GM23338 (cell line): ENCODE results near the gene DIDO1. TPM values are rescaled to one million over a fixed set of nuclear protein-coding genes. Genes with fewer than 3 reads are reported as not detected.
A peak's percentile ranks its signal among the peaks of the same experiment; 100 is the strongest.

Experiments used
- ATAC-seq: fragments of 200-7000 bp; cut with Tn5 transposase; 3 replicates; pipeline ENCODE4 v1.9.1; 2020
- DNase-seq: peaks from one replicate; pipeline ENCODE4 v3.0.0-alpha.2; 2015; ENCODE audit warnings: low spot score
- H2AFZ ChIP-seq: fragments of 200-600 bp; sonication (generic); 2 replicates; pipeline ENCODE4 v1.8.0; 2016; ENCODE audit warnings: antibody characterized with exemption, mild to moderate bottlenecking, moderate library complexity
- H3F3A ChIP-seq: fragments of 200-600 bp; sonication (generic); replicated peaks from 2 replicates; pipeline ENCODE4 v1.8.0; 2017; ENCODE audit warnings: antibody characterized with exemption, mixed run types, low read depth
- H3K27ac ChIP-seq: fragments of 200-600 bp; sonication (generic); 2 replicates; pipeline ENCODE4 v1.6.1; 2016; ENCODE audit warnings: low read depth
- H3K27me3 ChIP-seq: fragments of 200-600 bp; sonication (generic); 2 replicates; pipeline ENCODE4 v1.8.0; 2016; ENCODE audit warnings: mild to moderate bottlenecking, mixed run types, moderate library complexity; ENCODE audit not compliant: insufficient read depth
- H3K36me3 ChIP-seq: fragments of 200-600 bp; sonication (generic); 2 replicates; pipeline ENCODE4 v1.8.0; 2016; ENCODE audit warnings: mild to moderate bottlenecking; ENCODE audit not compliant: insufficient read depth
- H3K4me1 ChIP-seq: fragments of 200-600 bp; sonication (generic); 2 replicates; pipeline ENCODE4 v1.8.0; 2016; ENCODE audit warnings: mild to moderate bottlenecking, moderate library complexity; ENCODE audit not compliant: insufficient read depth
- H3K4me2 ChIP-seq: fragments of 200-600 bp; sonication (generic); 2 replicates; pipeline ENCODE4 v1.7.1; 2017; ENCODE audit warnings: mixed run types
- H3K4me3 ChIP-seq: fragments of 200-600 bp; sonication (generic); 2 replicates; pipeline ENCODE4 v1.6.1; 2016; ENCODE audit warnings: mixed run types
- H3K79me2 ChIP-seq: fragments of 200-600 bp; sonication (generic); replicated peaks from 2 replicates; pipeline ENCODE4 v1.8.0; 2017; ENCODE audit warnings: mild to moderate bottlenecking; ENCODE audit not compliant: insufficient read depth
- H3K9me2 ChIP-seq: fragments of 200-600 bp; sonication (generic); 2 replicates; pipeline ENCODE4 v1.8.0; 2017; ENCODE audit not compliant: insufficient read depth
- H4K20me1 ChIP-seq: fragments of 200-600 bp; sonication (generic); replicated peaks from 2 replicates; pipeline ENCODE4 v1.8.0; 2017; ENCODE audit warnings: mild to moderate bottlenecking; ENCODE audit not compliant: insufficient read depth
- H3K27ac Mint-ChIP-seq: 2 replicates; pipeline ENCODE4 v1.8.0; 2020; ENCODE audit warnings: inconsistent platforms, mild to moderate bottlenecking, moderate library complexity, mixed read lengths
- H3K27me3 Mint-ChIP-seq: 3 replicates; pipeline ENCODE4 v1.8.0; 2022; ENCODE audit warnings: low read depth, mild to moderate bottlenecking, moderate library complexity, mixed read lengths, inconsistent platforms; ENCODE audit not compliant: insufficient read depth, poor library complexity
- H3K36me3 Mint-ChIP-seq: 3 replicates; pipeline ENCODE4 v1.8.0; 2021; ENCODE audit warnings: low read depth, mild to moderate bottlenecking, inconsistent platforms, moderate library complexity, mixed read lengths
- H3K4me1 Mint-ChIP-seq: 3 replicates; pipeline ENCODE4 v1.8.0; 2020; ENCODE audit warnings: mild to moderate bottlenecking, inconsistent platforms, mixed read lengths
- H3K4me3 Mint-ChIP-seq: 3 replicates; pipeline ENCODE4 v1.8.0; 2021; ENCODE audit warnings: moderate library complexity, mild to moderate bottlenecking, inconsistent platforms, mixed read lengths
- H3K9me3 Mint-ChIP-seq: 3 replicates; pipeline ENCODE4 v1.8.0; 2020; ENCODE audit warnings: moderate library complexity, mild to moderate bottlenecking, inconsistent platforms, mixed read lengths
- CREB1 ChIP-seq: fragments of 250-450 bp; sonication (Bioruptor Pico); IDR thresholded peaks from 2 replicates; pipeline ENCODE4 v1.5.0; 2020; ENCODE audit warnings: low read depth, mild to moderate bottlenecking, moderate library complexity
- NANOG ChIP-seq: IDR thresholded peaks from 2 replicates; pipeline ENCODE4 v1.6.1; 2016; ENCODE audit warnings: antibody characterized with exemption, borderline replicate concordance
- POLR2AphosphoS5 ChIP-seq: IDR thresholded peaks from 2 replicates; pipeline ENCODE4 v1.6.1; 2016; ENCODE audit warnings: antibody characterized with exemption, low read depth
- REST ChIP-seq: IDR thresholded peaks from one replicate; pipeline ENCODE4 v1.6.1; 2018; ENCODE audit warnings: antibody characterized with exemption; ENCODE audit not compliant: unreplicated experiment
- STAT1 ChIP-seq: IDR thresholded peaks from one replicate; pipeline ENCODE4 v1.6.1; 2016; ENCODE audit warnings: antibody characterized with exemption; ENCODE audit not compliant: unreplicated experiment
- ZNF462 ChIP-seq: fragments of 250-450 bp; sonication (Bioruptor Pico); IDR thresholded peaks from 2 replicates; pipeline ENCODE4 v1.5.0; 2020; ENCODE audit warnings: mild to moderate bottlenecking, moderate library complexity
- polyA plus RNA-seq: library from polyadenylated mRNA; unstranded; fragments of >200 nt; fragmentation: Nextera tagmentation; extraction: Ambion mirVana; gene quantifications from 2 replicates; pipeline ENCODE4 v1.2.1, GENCODE V29; 2016
- total RNA-seq: library from RNA; depleted of rRNA; stranded (reverse); fragments of >200 nt; shearing (Covaris generic); gene quantifications from 2 replicates; pipeline ENCODE4 v1.2.3, GENCODE V29; 2014

Gene DIDO1
- total and polyA plus RNA-seq, 2 experiments from 2014 or later = 72.4 to 162 TPM

- TF ChIP-seq ZNF462 (CRISPR knock-in tag) (no peak), POLR2AphosphoS5 (no peak), CREB1 (CRISPR knock-in tag) (no peak), STAT1 (no peak), NANOG (no peak)
These were observed 28.6 kb downstream of the DIDO1 start (continued) for GRCh38 chr20:62897666-62898065.

- Mint-ChIP-seq H3K9me3 (no peaks in the 10 kb centered on the region; the same call in 2 of the 3 replicates), H3K36me3 (peaks cover 56% of the 10 kb centered on the region), H3K27ac (no peak overlapping the region; the same call in 1 of the 2 replicates), H3K4me1 (peaks cover 40% of the 10 kb centered on the region), H3K4me3 (no peak overlapping the region), H3K27me3 (peaks cover 28% of the 10 kb centered on the region)
- Histone ChIP-seq H3K4me1 (peaks cover 29% of the 10 kb centered on the region), H3F3A (peaks cover 66% of the 10 kb centered on the region), H3K9me2 (no peaks in the 10 kb centered on the region), H3K79me2 (no peaks in the 10 kb centered on the region), H4K20me1 (peaks cover 41% of the 10 kb centered on the region), H3K36me3 (peaks cover 50% of the 10 kb centered on the region), H3K4me3 (no peak overlapping the region), H3K27me3 (no peaks in the 10 kb centered on the region), H3K27ac (peak overlapping the region; percentile 50; the same call in 1 of the 2 replicates), H2AFZ (no peak overlapping the region), H3K4me2 (no peak overlapping the region)
- DNase-seq (no peak), ATAC-seq (no peak)
- no peak for TF ChIP-seq REST
- TF ChIP-seq ZNF462 (CRISPR knock-in tag) = no peak
- TF ChIP-seq CREB1 (CRISPR knock-in tag) = no peak
These were observed 29.8 kb downstream of the DIDO1 start for GRCh38 chr20:62896526-62896925.
